Measurements from ENCODE around the gene ABTB1.

GRCh38 chr3:127730171-127730570, 57.4 kb downstream of the ABTB1 start:
- no peak for TF ChIP-seq MEF2A (IDR thresholded peaks at IDR 0.05; ENCODE audit: control insufficient read depth, low read depth, low read length)
- no peak for TF ChIP-seq PCBP2 (IDR thresholded peaks at IDR 0.05; ENCODE audit: low read depth, low read length, poor library complexity, severe bottlenecking)
- no peak for TF ChIP-seq EP300 (IDR thresholded peaks at IDR 0.05; ENCODE audit: low read length)
- no peak for TF ChIP-seq CREM (IDR thresholded peaks at IDR 0.05; ENCODE audit: low read depth)

All from K562 (cell line).